Stimulated activated naive B cell treated with anti-CD40 and anti-IgM and Interleukin-4, amounts not matched to agents 10 μg/mL and 1 μg/mL and 100 μg/mL, for 72 hours (primary cell): ENCODE results near the gene FAM117A.
"Not testable (repeated sequence)": the region's sequence is repeated elsewhere in the genome, so short reads cannot be mapped to it uniquely, and the experiment has no call there.

Experiments used
- ATAC-seq, 2 donors: fragments of 150-1000 bp; cut with Tn5 transposase; replicated peaks; 2 replicates each; pipeline ENCODE4 v1.10.0; 2021; ENCODE audit warnings: moderate library complexity in 1 of 2
- DNase-seq: peaks from one replicate; pipeline ENCODE4 v3.0.0; 2021
- H3K27ac Mint-ChIP-seq: one replicate; pipeline ENCODE4 v1.8.0; 2022; ENCODE audit warnings: mild to moderate bottlenecking, mixed read lengths
- H3K27me3 Mint-ChIP-seq, 2 donors: one replicate each; pipeline ENCODE4 v1.8.0; 2022; ENCODE audit warnings: mixed read lengths in 2 of 2
- H3K36me3 Mint-ChIP-seq, 2 donors: one replicate each; pipeline ENCODE4 v1.8.0; 2022; ENCODE audit warnings: mixed read lengths in 2 of 2, mild to moderate bottlenecking in 1 of 2
- H3K4me1 Mint-ChIP-seq, 2 donors: one replicate each; pipeline ENCODE4 v1.8.0; 2022; ENCODE audit warnings: mixed read lengths in 2 of 2, mild to moderate bottlenecking in 1 of 2
- H3K4me3 Mint-ChIP-seq, 2 donors: one replicate each; pipeline ENCODE4 v1.8.0; 2022; ENCODE audit warnings: mild to moderate bottlenecking in 2 of 2, mixed read lengths in 2 of 2, moderate library complexity in 1 of 2
- H3K9me3 Mint-ChIP-seq, 2 donors: one replicate each; pipeline ENCODE4 v1.8.0; 2022; ENCODE audit warnings: mixed read lengths in 2 of 2, mild to moderate bottlenecking in 1 of 2

The FAM117A gene

GRCh38 chr17:49739641-49740271, 24.2 kb downstream of the FAM117A start:
- Mint-ChIP-seq H3K27ac (peak overlapping the region; percentile 99), H3K27me3 (no peaks in the 10 kb centered on the region), H3K36me3 (peaks cover 6 to 14% of the 10 kb centered on the region in 2 donors), H3K9me3 (peaks cover 0 to 2% of the 10 kb centered on the region in 2 donors), H3K4me3 (peak overlapping the region; percentile 77 to 87), H3K4me1 (peaks cover 59 to 79% of the 10 kb centered on the region in 2 donors)
- DNase-seq, result peak; percentile 81
- ATAC-seq, result peak; percentile 94

DNA sequence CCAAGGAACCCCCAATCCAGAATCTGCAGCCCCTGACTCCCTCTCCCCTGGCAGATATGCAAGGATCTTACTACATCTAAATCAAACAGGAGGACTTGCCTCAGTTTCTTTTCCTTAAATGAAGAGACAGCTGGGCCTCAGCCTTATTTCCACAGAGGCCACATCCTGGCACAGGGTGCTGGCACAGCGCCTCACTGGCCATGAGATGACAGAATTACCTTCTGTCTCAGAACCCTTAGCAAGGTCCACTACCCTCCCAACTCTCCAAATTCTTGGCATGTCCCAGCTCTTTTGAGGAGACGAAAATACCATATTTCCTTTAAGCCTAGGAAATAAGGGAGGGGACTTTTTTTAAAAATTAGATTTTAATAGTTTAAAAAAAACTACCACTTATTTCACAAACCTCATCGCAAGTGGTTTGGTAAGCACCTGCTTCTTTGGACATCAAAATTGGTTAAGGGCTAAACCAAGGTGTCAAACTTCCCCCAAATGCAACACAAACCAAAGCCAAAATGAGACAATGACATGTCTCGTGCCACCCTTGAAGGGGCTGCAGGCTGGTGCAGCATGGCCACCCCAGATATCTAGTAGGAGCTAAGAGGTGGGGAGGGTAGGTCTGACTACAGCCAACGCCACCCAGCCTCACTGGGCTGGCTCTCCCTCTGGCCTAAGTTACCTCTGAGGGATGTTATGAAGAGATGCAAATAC, 25.3 kb downstream of the FAM117A start:
- H3K4me3 Mint-ChIP-seq, result peak overlapping the region; percentile 64 to 87

GRCh38 chr17:49734515-49735490, 29.1 kb downstream of the FAM117A start:
- DNase-seq (no peak), ATAC-seq (no peak)
- H3K4me3 Mint-ChIP-seq, result no peak overlapping the region
- H3K27me3 Mint-ChIP-seq, result no peaks in the 10 kb centered on the region
- peaks cover 52 to 58% of the 10 kb centered on the region in 2 donors for H3K4me1 Mint-ChIP-seq
- peaks cover 7 to 24% of the 10 kb centered on the region in 2 donors for H3K36me3 Mint-ChIP-seq
- peaks cover 0 to 2% of the 10 kb centered on the region in 2 donors for H3K9me3 Mint-ChIP-seq
- H3K27ac Mint-ChIP-seq, result no peak overlapping the region

More for the DNA sequence above, 25.3 kb downstream of the FAM117A start:
- ATAC-seq (no peak), DNase-seq (no peak)
- Mint-ChIP-seq H3K9me3 (peaks cover 0 to 2% of the 10 kb centered on the region in 2 donors), H3K36me3 (peaks cover 6 to 17% of the 10 kb centered on the region in 2 donors), H3K27ac (peak overlapping the region; percentile 99), H3K4me1 (peaks cover 64 to 75% of the 10 kb centered on the region in 2 donors), H3K27me3 (no peaks in the 10 kb centered on the region)

GRCh38 chr17:49731435-49731831, 32.5 kb downstream of the FAM117A start:
- peaks cover 40 to 51% of the 10 kb centered on the region in 2 donors for H3K4me1 Mint-ChIP-seq
- H3K9me3 Mint-ChIP-seq, result peaks cover 0 to under 1% of the 10 kb centered on the region in 2 donors
- H3K27me3 Mint-ChIP-seq, result no peaks in the 10 kb centered on the region
- peaks cover 12 to 28% of the 10 kb centered on the region in 2 donors for H3K36me3 Mint-ChIP-seq
- H3K4me3 Mint-ChIP-seq, result no peak overlapping the region
- ATAC-seq (no peak), DNase-seq (no peak)
- H3K27ac Mint-ChIP-seq, result no peak overlapping the region

GRCh38 chr17:49730785-49731434, 33.0 kb downstream of the FAM117A start:
- no peaks in the 10 kb centered on the region for H3K27me3 Mint-ChIP-seq
- H3K4me1 Mint-ChIP-seq, result peaks cover 38 to 47% of the 10 kb centered on the region in 2 donors
- peak in 1 of 2 donors; percentile 50 for ATAC-seq
- H3K4me3 Mint-ChIP-seq, result no peak overlapping the region
- H3K36me3 Mint-ChIP-seq, result peaks cover 12 to 28% of the 10 kb centered on the region in 2 donors
- H3K27ac Mint-ChIP-seq, result no peak overlapping the region
- H3K9me3 Mint-ChIP-seq, result no peaks in the 10 kb centered on the region
- no peak for DNase-seq

DNA sequence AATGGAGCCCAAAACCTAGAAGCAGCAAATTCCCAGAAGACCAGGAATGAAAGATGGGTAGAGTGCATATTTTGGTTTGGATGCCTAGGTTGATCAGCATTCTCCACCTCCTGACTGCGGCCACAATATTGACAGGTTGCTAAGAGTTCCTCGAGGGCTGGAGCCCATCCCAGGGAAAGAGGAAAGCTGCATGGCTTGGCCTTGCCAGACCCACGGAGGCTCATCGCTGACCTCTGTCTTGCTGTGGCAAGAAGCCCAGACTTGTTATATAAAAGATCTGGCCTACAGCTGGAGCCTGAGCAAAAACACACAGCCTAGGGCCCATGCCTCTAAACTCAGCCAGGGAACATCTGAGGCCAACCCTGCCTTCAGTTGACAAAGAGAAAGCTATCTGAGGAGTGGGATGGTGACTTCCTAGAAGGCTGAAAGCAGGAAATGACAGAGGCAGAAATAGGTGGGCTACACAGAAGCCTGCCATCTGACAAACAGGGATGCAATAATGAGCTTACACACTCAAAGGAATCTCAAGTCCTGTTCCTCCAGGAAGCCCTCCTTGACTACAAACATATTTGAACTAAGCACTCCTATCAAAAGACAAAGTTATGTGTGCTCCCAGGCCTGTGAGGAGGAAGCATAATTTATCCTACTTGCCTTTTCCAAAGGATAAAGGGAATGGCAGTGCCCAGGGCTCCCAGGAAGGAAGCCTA, 33.7 kb downstream of the FAM117A start:
- H3K27ac Mint-ChIP-seq, result peak overlapping the region; percentile 59
- no peak for DNase-seq
- peaks cover 40 to 48% of the 10 kb centered on the region in 2 donors for H3K4me1 Mint-ChIP-seq
- H3K9me3 Mint-ChIP-seq, result peaks cover 2 to 5% of the 10 kb centered on the region in 2 donors
- H3K4me3 Mint-ChIP-seq, result no peak overlapping the region
- H3K27me3 Mint-ChIP-seq, result no peaks in the 10 kb centered on the region
- ATAC-seq, result no peak
- H3K36me3 Mint-ChIP-seq, result peaks cover 18 to 34% of the 10 kb centered on the region in 2 donors

DNA sequence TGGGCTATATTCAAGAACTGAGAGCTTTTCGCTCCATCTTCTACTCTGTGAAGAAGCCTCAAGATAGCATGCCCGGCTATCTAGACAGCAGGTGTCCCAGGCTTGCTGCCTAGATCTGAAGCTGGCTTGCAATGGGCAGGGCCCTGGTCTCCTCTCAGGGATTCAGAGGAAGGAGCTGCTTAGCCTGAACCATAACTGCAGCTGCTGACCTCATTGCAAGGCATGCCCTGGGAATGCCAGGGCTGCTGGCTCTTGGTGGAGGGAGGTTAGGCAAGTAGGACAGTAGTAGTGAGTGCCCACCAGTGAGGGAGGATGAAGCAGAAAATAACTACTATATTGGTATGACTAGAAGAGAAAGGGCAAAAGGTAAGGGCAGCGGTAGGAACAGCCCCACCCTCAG, 34.9 kb downstream of the FAM117A start:
- Mint-ChIP-seq H3K27me3 (no peaks in the 10 kb centered on the region), H3K36me3 (peaks cover 23 to 38% of the 10 kb centered on the region in 2 donors), H3K4me3 (no peak overlapping the region), H3K4me1 (peaks cover 43 to 59% of the 10 kb centered on the region in 2 donors), H3K9me3 (peaks cover 2 to 6% of the 10 kb centered on the region in 2 donors), H3K27ac (peak overlapping the region; percentile 26)
- ATAC-seq, result no peak
- DNase-seq, result no peak

DNA sequence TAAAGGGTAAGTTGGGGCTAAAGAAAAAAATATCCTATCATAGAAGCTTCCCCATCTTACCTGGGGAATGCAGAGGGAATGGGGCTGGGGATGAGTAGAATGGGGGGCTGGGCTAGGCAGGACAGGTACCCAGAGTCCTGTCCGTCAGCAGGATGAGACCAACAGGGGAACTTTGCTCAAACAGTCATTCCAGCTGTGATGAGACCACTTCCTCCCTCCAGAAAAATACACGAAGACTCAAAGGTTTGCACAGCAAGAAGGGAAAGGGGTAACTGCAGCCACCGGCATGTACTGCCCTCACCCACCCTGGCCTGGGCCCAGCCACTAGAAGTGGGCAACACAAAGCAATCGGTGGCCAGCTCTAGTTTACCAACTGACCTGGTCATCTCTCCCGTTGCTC, 35.5 kb downstream of the FAM117A start:
- Mint-ChIP-seq H3K9me3 (peaks cover 2 to 6% of the 10 kb centered on the region in 2 donors), H3K27me3 (no peaks in the 10 kb centered on the region), H3K27ac (no peak overlapping the region), H3K4me3 (no peak overlapping the region), H3K36me3 (peaks cover 23 to 41% of the 10 kb centered on the region in 2 donors), H3K4me1 (peaks cover 48 to 66% of the 10 kb centered on the region in 2 donors)
- peak; percentile 34 to 53 for ATAC-seq
- no peak for DNase-seq

- no peak for DNase-seq
- no peak for ATAC-seq
- Mint-ChIP-seq H3K9me3 (peaks cover 2 to 6% of the 10 kb centered on the region in 2 donors), H3K27me3 (no peaks in the 10 kb centered on the region), H3K36me3 (peaks cover 23 to 33% of the 10 kb centered on the region in 2 donors), H3K27ac (no peak overlapping the region), H3K4me3 (no peak overlapping the region), H3K4me1 (peaks cover 46 to 65% of the 10 kb centered on the region in 2 donors)
Measured at GRCh38 chr17:49727380-49727779, 36.6 kb downstream of the FAM117A start.

GRCh38 chr17:49725452-49726130, 38.3 kb downstream of the FAM117A start:
- Mint-ChIP-seq H3K4me1 (peaks cover 40 to 57% of the 10 kb centered on the region in 2 donors), H3K36me3 (peaks cover 24 to 41% of the 10 kb centered on the region in 2 donors), H3K9me3 (peaks cover 2 to 6% of the 10 kb centered on the region in 2 donors), H3K27me3 (no peaks in the 10 kb centered on the region), H3K27ac (no peak overlapping the region), H3K4me3 (no peak overlapping the region)
- ATAC-seq (no peak), DNase-seq (no peak)

DNA sequence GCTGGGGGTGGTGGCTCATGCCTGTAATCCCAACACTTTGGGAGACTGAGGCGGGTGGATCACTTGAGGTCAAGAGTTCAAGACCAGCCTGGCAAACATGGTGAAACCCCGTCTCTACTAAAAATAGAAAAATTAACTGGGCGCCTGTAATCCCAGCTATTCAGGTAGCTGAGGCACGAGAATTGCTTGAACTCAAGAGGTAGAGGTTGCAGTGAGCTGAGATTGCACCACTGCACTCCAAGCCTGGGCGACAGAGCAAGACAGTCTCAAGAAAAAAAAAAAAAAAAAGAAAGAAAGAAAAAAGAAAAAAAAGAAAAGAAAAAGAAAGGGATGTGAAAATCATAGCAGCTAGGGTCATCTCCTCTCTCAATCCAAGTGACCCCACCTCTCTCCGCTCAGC, 39.4 kb downstream of the FAM117A start:
- Mint-ChIP-seq H3K4me1 (peaks cover 33 to 48% of the 10 kb centered on the region in 2 donors), H3K36me3 (peaks cover 29 to 43% of the 10 kb centered on the region in 2 donors)
- not testable (repeated sequence) for H3K4me3 Mint-ChIP-seq, H3K27ac Mint-ChIP-seq, ATAC-seq, H3K9me3 Mint-ChIP-seq, DNase-seq, H3K27me3 Mint-ChIP-seq

DNA sequence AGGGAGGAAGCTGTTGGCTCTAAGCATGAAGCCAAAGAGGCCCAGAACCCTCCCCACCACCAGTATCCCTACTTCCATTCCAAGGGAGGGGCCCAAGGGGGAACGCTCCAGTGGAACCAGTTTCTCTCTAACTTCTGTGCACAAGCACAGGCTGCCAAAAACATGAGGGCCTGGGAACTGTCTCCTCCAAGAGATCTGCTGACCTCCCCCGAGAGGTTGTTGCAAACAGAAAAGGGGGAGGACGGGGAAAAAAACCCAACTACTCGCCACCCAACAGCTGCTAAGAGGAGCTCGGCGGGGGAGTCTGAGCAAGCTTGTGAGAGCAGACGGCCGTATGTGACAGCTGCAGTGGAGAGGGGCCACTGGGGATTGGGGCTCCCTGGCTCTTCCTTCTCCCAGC, 40.5 kb downstream of the FAM117A start:
- peak overlapping the region; percentile 42 for H3K27ac Mint-ChIP-seq
- no peak overlapping the region for H3K4me3 Mint-ChIP-seq
- peaks cover 31 to 40% of the 10 kb centered on the region in 2 donors for H3K36me3 Mint-ChIP-seq
- H3K27me3 Mint-ChIP-seq, result no peaks in the 10 kb centered on the region
- no peak for ATAC-seq
- peaks cover 25 to 36% of the 10 kb centered on the region in 2 donors for H3K4me1 Mint-ChIP-seq
- DNase-seq, result no peak
- H3K9me3 Mint-ChIP-seq, result peaks cover 2 to 6% of the 10 kb centered on the region in 2 donors
